ENCODE data around the gene ERCC1.

ERCC1 gene

DNA sequence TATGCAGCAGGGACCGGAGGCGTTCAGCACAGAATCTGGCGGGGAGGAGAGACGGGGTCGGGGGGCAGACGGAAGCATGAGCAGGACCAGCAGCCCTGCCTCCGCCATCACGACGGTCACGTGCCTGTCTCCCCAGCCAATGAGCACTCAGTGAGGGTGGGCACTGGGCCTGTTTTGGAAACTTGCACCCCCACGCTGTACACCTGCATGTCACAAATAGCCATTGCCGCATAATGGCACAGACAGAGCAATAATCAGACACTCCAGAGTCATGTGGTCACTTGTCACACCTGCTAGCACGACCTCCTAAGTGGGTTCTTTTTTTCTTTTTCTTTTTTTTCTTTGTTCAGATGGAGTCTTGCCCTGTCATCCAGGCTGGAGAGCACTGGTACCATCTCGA lies 62.1 kb downstream of the ERCC1 start:
- H3K4me3 Mint-ChIP-seq, result no peak overlapping the region
- H3K27me3 Mint-ChIP-seq (ENCODE audit: low read depth), result no peaks in the 10 kb centered on the region

DNA sequence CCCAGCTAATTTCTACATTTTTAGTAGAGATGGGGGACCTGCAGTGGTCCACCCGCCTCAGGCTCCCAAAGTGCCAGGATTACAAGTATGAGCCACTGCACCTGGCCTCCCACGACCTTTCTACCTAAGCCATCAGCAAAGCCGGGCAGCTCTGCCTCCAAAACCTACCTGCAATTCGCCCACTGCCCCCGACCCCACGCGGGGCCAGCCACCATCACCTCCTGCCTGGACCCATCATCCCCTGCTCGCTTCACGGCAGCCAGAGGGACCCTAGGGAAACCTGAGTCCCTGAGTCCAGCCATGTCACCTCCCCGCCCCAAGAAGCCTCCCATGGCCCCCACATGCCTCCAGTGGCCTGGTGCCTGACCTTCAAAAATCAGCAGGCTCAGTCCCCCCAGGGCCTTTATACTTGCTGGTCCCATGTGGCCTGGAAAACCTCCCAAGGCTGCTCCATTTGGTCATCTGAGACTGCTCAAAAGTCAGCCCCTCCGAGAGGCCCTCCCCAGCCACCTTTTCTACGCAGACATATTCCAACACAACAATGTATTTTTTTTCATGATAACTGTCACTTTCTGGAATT lies 65.4 kb downstream of the ERCC1 start:
- no peak overlapping the region for H3K27ac Mint-ChIP-seq

More for the DNA sequence above, 62.1 kb downstream of the ERCC1 start:
- Mint-ChIP-seq H3K9me3 (no peaks in the 10 kb centered on the region), H3K4me1 (ENCODE audit: low read depth) (peaks cover 2% of the 10 kb centered on the region), H3K36me3 (ENCODE audit: low read depth) (peaks cover 10% of the 10 kb centered on the region), H3K27ac (no peak overlapping the region)

DNA sequence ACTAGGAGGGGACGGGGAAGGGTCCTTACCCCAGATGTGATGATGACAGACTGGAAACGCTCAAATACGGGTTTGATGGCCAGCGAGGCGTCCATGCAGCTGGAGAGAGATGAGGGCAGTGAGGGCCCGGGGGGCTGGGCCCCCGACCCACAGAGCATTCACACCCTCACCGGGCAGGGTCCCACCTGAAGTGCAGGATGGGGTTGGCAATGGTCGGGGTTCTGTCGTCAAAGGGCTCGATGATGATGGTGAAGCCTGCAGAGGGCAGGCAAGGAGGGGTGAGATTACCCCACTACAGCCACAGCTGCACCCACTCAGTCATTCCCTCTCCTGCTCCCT lies 66.3 kb downstream of the ERCC1 start:
- no peaks in the 10 kb centered on the region for H3K27me3 Mint-ChIP-seq (ENCODE audit: low read depth)
- H3K4me1 Mint-ChIP-seq (ENCODE audit: low read depth), result peaks cover 2% of the 10 kb centered on the region
- H3K27ac Mint-ChIP-seq, result no peak overlapping the region
- peaks cover 19% of the 10 kb centered on the region for H3K36me3 Mint-ChIP-seq (ENCODE audit: low read depth)
- no peaks in the 10 kb centered on the region for H3K9me3 Mint-ChIP-seq
- no peak overlapping the region for H3K4me3 Mint-ChIP-seq

More for the DNA sequence above, 65.4 kb downstream of the ERCC1 start:
- H3K27me3 Mint-ChIP-seq (ENCODE audit: low read depth), result no peaks in the 10 kb centered on the region
- peaks cover 2% of the 10 kb centered on the region for H3K4me1 Mint-ChIP-seq (ENCODE audit: low read depth)
- no peaks in the 10 kb centered on the region for H3K9me3 Mint-ChIP-seq
- H3K36me3 Mint-ChIP-seq (ENCODE audit: low read depth), result peaks cover 18% of the 10 kb centered on the region
- H3K4me3 Mint-ChIP-seq, result no peak overlapping the region

All from T-helper 1 cell treated with Interleukin-12 subunit alpha and Interleukin-12 subunit beta and Interleukin-4 antibody, amounts not matched to agents 30 μg/mL and 1 μg/mL, for 36 hours (primary cell).